ENCODE results near the gene TRIM43.
"Not testable (repeated sequence)": the region's sequence is repeated elsewhere in the genome, so short reads cannot be mapped to it uniquely, and the experiment has no call there.

TRIM43 gene

DNA sequence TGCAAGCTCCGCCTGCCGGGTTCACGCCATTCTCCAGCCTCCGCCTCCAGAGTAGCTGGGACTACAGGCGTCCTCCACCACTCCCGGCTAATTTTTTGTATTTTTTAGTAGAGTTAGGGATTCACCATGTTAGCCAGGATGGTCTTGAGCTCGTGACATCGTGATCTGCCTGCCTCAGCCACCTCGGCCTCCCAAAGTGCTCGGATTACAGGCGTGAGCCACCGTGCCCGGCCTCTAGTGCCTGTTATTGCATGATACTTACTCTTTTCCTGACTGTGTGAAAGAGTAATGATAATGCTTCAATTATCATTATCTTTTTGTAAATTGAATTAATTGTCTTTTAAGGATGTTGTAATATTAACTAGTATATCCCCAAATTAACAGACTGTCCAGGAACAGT is 1.2 kb downstream of the TRIM43 start:
- not testable (repeated sequence) for FAIRE-seq

DNA sequence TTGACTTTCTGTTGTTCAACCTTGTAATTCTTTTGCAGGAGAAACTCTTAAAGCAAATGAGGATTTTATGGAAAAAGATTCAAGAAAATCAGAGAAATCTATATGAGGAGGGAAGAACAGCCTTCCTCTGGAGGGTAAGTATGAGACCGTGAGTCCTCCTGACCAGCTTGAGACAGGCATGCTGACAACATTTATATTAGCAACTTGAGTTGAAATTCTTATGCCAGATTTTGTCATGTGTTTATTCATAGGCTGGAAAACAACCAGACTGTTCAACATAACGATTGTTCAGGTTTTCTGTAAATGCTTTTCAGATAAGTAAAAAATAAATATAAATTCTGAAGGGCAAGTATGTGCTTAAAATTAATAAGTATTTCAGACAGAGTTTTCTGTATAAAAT is 3.2 kb downstream of the TRIM43 start:
- not testable (repeated sequence) for DNase-seq (ENCODE audit: insufficient read length, low spot score); FAIRE-seq

More for the DNA sequence above, 1.2 kb downstream of the TRIM43 start:
- DNase-seq (ENCODE audit: insufficient read length, low spot score) = not testable (repeated sequence)

DNA sequence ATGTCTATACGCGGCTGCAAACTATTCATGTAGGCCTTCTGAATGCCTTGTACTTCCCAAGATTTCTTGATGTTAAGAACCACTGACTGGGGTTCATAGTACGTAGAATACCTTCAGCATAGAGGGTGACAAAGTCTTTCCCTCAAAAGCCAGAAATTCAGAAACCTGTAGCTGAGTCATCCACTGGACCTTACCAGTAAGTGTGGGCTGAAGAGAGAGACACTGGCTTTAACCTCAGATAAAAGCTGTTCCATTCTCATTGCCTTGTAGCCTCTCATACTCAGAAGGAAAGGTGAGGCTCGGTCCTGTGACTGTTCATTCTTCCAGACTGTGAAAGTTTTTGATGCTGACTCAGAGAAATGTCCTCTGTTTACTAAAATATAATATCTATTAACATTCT is 9.5 kb downstream of the TRIM43 start:
- not testable (repeated sequence) for DNase-seq (ENCODE audit: insufficient read length, low spot score); FAIRE-seq

GRCh38 chr2:95602146-95602545 is 10.3 kb downstream of the TRIM43 start:
- FAIRE-seq; DNase-seq (ENCODE audit: insufficient read length, low spot score): not testable (repeated sequence)

DNA sequence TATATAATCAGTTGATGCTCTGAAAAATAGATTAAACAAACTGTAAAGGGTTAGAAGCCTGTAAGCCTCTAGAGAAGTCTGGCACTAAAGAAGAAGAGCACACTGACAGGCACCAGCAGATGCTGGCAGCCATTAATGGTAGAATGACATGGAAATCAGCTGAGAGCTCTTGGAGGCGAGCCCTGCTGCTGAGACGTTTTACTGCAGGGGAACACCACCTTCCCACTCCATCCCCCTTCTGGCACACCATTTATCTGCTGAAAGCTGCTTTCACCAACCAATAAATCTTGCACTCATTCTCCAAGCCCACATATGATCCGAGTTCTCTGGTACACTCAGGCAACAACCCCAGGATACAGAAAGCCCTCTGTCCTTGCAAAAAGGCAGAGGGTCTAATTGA is 16.6 kb downstream of the TRIM43 start:
- FAIRE-seq; DNase-seq (ENCODE audit: insufficient read length, low spot score): not testable (repeated sequence)

GRCh38 chr2:95609764-95610163 is 18.0 kb downstream of the TRIM43 start:
- FAIRE-seq; DNase-seq (ENCODE audit: insufficient read length, low spot score): not testable (repeated sequence)

DNA sequence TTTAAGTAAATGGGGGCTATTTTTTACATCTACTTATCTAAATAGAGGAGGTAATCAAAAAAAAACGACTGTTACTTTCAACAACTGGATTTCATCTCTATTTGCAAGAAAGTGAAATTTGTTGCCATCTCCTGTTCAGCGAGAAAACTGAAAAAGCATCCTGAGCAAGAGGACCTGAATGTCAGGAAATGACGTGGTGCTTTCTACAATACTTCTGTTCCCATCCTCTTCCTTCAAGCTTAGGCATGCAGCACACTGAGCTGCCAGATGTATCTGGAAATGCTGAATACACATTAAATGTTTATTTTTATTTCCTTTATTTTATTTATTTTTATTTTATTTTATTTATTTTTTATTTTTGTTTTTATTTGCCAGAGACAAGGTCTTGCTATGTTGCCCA is 21.2 kb downstream of the TRIM43 start:
- DNase-seq (ENCODE audit: insufficient read length, low spot score); FAIRE-seq: not testable (repeated sequence)

DNA sequence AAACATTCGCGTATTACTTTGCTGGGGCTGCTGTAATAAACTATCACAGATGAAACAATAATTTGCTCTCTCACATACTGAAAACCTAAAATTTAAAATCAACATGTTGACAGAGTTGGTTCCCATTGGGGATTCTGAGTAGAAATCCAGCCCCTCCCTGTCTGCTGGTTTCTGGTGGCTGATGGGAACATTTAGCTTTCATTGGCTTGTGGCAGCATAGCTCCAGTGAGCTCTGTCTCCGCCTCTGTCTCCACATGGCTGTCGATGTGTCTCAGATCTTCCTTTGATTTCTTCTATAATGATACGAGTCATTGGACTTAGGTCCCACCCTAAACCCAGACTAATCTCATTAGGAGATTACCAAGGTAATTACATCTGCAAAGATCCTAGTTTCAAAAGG is 30.9 kb downstream of the TRIM43 start:
- FAIRE-seq; DNase-seq (ENCODE audit: insufficient read length, low spot score): not testable (repeated sequence)

GRCh38 chr2:95630987-95631386 is 39.2 kb downstream of the TRIM43 start:
- not testable (repeated sequence) for FAIRE-seq; DNase-seq (ENCODE audit: insufficient read length, low spot score)

DNA sequence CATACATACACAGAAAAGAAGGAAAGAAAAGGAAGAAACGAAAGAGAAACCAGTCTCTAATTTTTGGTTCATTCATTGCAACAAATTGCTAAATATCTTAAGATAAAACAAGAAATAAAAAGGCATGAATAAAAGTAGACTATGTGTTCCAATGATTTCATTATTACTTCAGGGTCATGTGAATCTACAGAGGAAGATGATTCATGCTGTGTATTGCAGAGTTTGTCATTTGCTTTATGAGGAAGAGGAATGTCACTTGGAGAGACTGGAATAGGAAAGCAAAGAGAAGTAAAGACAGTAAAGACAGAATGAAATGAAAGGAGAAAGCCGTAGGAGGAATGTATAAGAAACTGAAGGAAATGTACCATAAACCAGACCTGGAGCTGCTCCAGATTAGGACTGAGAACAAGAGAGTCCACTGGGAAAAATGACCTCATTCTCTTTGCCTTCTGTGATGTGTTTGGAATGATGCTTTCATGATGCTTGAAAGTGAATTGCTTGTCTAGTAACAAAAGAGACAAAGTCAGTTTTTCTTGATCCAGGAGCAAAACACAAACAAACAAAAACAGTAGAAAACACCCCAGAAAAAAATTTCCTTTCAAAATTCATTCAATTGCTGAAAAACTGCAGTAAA is 41.9 kb downstream of the TRIM43 start:
- FAIRE-seq; DNase-seq (ENCODE audit: insufficient read length, low spot score): not testable (repeated sequence)

DNA sequence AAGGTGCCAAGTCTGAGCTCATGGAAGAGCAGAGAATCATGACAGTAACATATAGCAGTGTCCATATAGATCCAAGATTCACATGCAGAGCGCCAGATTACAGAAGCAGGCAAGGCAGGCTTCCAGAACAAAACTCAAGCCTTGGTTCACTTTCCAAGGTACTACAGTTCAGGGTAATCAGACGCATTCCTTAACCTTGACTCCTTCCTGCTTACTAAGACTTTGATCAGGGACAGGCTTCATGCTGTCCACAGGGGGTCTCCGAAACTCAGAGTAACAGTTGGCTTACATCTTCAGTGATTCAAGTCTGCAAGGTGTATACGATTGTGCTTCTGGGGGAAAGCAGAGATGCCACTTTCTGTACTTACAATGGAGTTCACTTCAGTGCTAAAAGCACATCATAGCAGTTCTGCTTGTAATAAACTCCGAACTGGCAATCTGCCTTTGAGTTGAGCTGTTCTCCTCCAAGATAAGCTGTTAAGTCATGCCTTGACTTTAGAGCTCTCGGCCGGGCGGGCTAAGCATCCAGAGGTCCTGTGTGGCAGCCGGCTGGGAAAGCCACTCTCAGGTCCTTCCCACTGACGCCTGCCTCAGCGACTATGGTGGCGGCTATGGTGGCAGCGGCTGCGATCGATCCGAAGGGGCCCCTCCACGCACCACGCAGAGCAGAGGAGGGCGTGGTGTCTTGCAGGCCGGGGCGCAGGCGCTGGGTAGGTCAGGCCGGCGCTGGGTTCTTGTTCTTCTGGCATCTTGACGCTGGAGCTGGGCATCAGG is 48.9 kb downstream of the TRIM43 start:
- not testable (repeated sequence) for FAIRE-seq; DNase-seq (ENCODE audit: insufficient read length, low spot score)

DNA sequence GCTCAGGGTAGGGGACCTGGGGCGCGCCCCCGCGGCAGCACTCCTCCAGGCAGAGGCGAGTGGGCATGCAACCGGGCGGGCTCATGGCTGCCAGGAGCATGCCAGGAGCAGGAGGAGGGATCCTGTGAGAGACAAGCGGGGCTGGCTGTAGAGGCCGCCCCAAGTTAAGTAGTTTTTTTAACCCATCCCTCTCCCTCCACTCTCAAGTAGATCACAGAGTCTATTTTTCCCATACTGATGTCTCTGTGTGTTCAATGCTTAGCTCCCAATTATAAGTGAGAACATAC is 49.4 kb downstream of the TRIM43 start:
- DNase-seq (ENCODE audit: insufficient read length, low spot score); FAIRE-seq: not testable (repeated sequence)

- not testable (repeated sequence) for DNase-seq (ENCODE audit: insufficient read length, low spot score); FAIRE-seq
Measured at GRCh38 chr2:95641787-95642186, 50.0 kb downstream of the TRIM43 start.

DNA sequence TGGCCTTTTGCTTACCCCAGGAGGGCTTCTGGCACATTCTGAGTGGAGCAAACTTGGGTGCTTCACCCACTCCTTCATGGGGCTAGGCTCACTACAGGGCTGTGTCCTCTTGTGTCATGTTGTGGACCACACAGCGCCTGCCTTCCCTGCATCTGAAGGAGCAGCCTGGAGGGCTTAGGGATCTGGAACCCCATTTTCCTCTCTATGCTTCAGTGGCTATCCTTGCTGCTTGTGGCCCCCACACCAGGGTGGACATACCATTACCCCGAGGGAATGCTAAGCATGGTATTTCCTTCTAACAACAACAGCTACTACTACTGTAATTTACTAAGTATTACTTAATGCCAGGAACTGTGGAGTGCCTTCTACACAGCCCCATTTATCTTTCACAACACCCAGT is 50.6 kb downstream of the TRIM43 start:
- not testable (repeated sequence) for DNase-seq (ENCODE audit: insufficient read length, low spot score); FAIRE-seq

DNA sequence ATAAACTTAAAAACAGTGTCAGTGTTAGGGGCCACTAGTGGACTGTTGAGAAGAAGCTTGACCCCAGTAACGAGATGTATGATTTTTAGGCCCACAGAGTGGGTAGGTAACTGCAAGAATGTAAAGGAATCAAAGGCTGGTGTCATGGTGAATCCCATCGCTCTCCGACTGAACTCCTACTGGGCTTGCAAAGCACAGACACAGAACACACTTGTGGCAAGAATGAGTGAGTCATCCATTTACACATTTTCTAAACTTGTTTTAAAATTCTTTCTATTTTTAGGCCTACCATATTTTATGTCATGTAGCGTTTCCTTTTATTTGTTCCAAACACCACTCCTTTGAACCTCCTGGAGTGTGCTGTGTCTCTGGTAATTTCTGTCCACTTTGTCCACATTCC is 51.1 kb downstream of the TRIM43 start:
- not testable (repeated sequence) for DNase-seq (ENCODE audit: insufficient read length, low spot score); FAIRE-seq

DNA sequence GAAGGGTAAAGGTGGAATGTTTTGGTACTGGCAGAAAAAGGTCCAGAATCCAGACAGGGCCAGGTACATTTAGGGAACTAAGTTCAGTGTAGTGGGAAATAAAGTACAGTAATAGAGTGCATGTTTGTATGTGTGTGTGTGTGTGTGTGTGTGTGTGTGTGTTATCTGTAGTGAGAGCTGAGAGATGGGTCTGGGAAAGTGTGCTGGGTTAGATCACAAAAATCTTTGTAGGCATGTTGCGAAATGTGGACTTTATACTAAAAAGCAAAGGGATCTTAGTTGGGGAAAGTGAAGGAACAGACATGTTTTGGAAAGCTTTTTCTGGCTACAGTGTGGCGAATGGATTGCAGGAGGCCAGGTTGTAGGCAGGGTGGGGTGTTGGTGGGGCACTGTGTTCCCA is 53.5 kb downstream of the TRIM43 start:
- not testable (repeated sequence) for FAIRE-seq; DNase-seq (ENCODE audit: insufficient read length, low spot score)

- not testable (repeated sequence) for FAIRE-seq; DNase-seq (ENCODE audit: insufficient read length, low spot score)
Measured at GRCh38 chr2:95646274-95646994, 54.6 kb downstream of the TRIM43 start.

DNA sequence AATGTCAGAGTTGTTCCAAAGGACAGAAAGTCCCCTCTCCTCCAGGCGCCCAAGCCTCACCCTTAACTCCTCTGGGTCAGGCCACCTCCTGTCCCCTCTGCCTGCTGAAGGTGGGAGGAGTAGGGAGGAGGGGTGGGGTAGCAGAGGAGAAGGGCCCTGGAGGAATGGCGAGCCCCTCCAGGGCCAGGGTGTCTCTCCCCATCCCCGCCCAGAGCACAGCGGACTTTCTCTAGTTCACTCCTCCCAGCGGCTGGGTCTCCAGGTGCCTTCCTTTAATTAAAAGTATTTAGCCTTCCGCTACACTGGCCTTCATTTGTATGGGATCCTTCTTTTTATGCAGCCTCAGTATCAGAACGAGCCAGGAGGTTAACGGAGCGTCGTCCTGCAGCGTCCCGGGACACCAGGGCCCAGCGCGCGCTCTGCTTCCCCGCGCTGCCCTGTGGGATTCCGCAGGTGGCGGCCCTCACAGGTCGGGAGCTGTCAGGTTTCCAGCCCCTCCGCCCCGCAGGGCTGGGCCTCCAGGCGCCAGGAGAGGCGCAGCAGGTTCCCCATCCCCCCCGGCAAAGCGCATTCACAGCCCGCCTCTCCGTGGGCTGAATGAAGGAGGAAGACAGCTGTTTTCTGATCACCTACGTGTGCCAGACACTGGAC is 57.2 kb downstream of the TRIM43 start:
- FAIRE-seq; DNase-seq (ENCODE audit: insufficient read length, low spot score): not testable (repeated sequence)

Measured in D721Med (cell line).